NCI-H1105 (cell line): ENCODE results near the gene CDH22.

Experiments
- DNase-seq: peaks from one replicate; lab custom pipeline; 2025; lab: John Stamatoyannopoulos, UW

Gene CDH22

GRCh38 chr20:46172455-46172854, 135.8 kb downstream of the CDH22 start:
- no peak for DNase-seq

GRCh38 chr20:46171909-46172308, 136.4 kb downstream of the CDH22 start:
- DNase-seq, result no peak

GRCh38 chr20:46171476-46171875, 136.8 kb downstream of the CDH22 start:
- DNase-seq, result no peak

GRCh38 chr20:46169245-46170171, 138.8 kb downstream of the CDH22 start:
- DNase-seq, result no peak

GRCh38 chr20:46168438-46168837, 139.9 kb downstream of the CDH22 start:
- no peak for DNase-seq

GRCh38 chr20:46167080-46167479, 141.2 kb downstream of the CDH22 start:
- DNase-seq, result no peak

- no peak for DNase-seq
These were observed 144.0 kb downstream of the CDH22 start for GRCh38 chr20:46164254-46164653.

- no peak for DNase-seq
These were observed 146.4 kb downstream of the CDH22 start for GRCh38 chr20:46161921-46162320.

- no peak for DNase-seq
These were observed 147.6 kb downstream of the CDH22 start for GRCh38 chr20:46160661-46161060.

GRCh38 chr20:46159101-46159897, 149.0 kb downstream of the CDH22 start:
- DNase-seq, result no peak

- DNase-seq, result no peak
These were observed 149.8 kb downstream of the CDH22 start for GRCh38 chr20:46158476-46158987.

- no peak for DNase-seq
These were observed 150.7 kb downstream of the CDH22 start for GRCh38 chr20:46157625-46158024.

- no peak for DNase-seq
These were observed 151.2 kb downstream of the CDH22 start for GRCh38 chr20:46157076-46157592.

- DNase-seq, result no peak
These were observed 152.2 kb downstream of the CDH22 start for GRCh38 chr20:46156065-46156464.

GRCh38 chr20:46154796-46155195, 153.5 kb downstream of the CDH22 start:
- no peak for DNase-seq

- no peak for DNase-seq
These were observed 154.0 kb downstream of the CDH22 start for GRCh38 chr20:46154305-46154704.

GRCh38 chr20:46152824-46153586, 155.3 kb downstream of the CDH22 start:
- DNase-seq, result no peak

- no peak for DNase-seq
These were observed 156.4 kb downstream of the CDH22 start for GRCh38 chr20:46151936-46152335.

- DNase-seq, result no peak
These were observed 157.4 kb downstream of the CDH22 start for GRCh38 chr20:46150943-46151342.

- no peak for DNase-seq
These were observed 159.7 kb downstream of the CDH22 start for GRCh38 chr20:46148313-46149208.

- DNase-seq, result peak; percentile 58
These were observed 162.6 kb downstream of the CDH22 start for GRCh38 chr20:46145713-46146112.
